Progenitor cell of endocrine pancreas (in vitro differentiated cells): ENCODE data around the gene LILRA6. TPM values are rescaled to one million over a fixed set of nuclear protein-coding genes. Genes with fewer than 3 reads are reported as not detected.

Experiments used
- DNase-seq: peaks from one replicate; pipeline ENCODE4 v3.0.0; 2021; ENCODE audit warnings: low spot score; ENCODE audit not compliant: unreplicated experiment
- H3K27ac Mint-ChIP-seq: 2 replicates; pipeline ENCODE4 v1.8.0; 2021; ENCODE audit warnings: mild to moderate bottlenecking, moderate library complexity, mixed read lengths
- H3K27me3 Mint-ChIP-seq: 2 replicates; pipeline ENCODE4 v1.8.0; 2021; ENCODE audit warnings: mixed read lengths
- H3K36me3 Mint-ChIP-seq: 2 replicates; pipeline ENCODE4 v1.8.0; 2022; ENCODE audit warnings: mixed read lengths; ENCODE audit not compliant: insufficient read depth
- H3K4me1 Mint-ChIP-seq: 2 replicates; pipeline ENCODE4 v1.8.0; 2021; ENCODE audit warnings: low read depth, mixed read lengths
- H3K4me3 Mint-ChIP-seq: 2 replicates; pipeline ENCODE4 v1.8.0; 2021; ENCODE audit warnings: low read depth, mild to moderate bottlenecking, moderate library complexity, mixed read lengths
- H3K9me3 Mint-ChIP-seq: 2 replicates; pipeline ENCODE4 v1.8.0; 2021; ENCODE audit warnings: low read depth, mixed read lengths
- total RNA-seq: library from RNA; stranded (reverse); gene quantifications from 2 replicates; pipeline ENCODE4 v1.2.1, GENCODE V29; 2021
- TF ChIP-seq, protein P1 (sequence below): fragments of 200-600 bp; sonication (generic); IDR thresholded peaks from one replicate; pipeline ENCODE4 v1.5.0; 2021; ENCODE audit warnings: antibody characterized with exemption, mild to moderate bottlenecking; ENCODE audit not compliant: unreplicated experiment

The LILRA6 gene
- total RNA-seq, 1 donor from 2014 or later = not detected

DNA sequence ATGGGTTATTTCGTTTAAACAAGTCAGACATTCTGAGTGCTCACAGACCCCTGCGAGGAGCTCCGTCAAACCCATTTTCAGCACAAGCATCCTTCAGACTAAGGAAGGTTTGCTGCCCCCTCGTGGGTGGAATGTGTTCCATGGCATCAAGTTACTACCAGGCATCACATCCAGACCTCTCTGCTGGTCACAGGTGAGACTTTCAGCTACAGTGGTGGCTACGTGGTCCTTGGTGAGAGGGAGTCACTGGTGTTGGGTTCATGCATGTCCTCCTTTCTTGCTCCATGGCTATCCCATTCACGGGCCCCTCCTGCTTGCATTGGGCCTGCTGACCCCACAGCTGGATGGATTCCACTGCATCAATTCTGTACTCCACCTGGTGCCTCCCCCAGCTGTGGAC, 23.5 kb upstream of the LILRA6 start:
- TF ChIP-seq, protein P1, sequence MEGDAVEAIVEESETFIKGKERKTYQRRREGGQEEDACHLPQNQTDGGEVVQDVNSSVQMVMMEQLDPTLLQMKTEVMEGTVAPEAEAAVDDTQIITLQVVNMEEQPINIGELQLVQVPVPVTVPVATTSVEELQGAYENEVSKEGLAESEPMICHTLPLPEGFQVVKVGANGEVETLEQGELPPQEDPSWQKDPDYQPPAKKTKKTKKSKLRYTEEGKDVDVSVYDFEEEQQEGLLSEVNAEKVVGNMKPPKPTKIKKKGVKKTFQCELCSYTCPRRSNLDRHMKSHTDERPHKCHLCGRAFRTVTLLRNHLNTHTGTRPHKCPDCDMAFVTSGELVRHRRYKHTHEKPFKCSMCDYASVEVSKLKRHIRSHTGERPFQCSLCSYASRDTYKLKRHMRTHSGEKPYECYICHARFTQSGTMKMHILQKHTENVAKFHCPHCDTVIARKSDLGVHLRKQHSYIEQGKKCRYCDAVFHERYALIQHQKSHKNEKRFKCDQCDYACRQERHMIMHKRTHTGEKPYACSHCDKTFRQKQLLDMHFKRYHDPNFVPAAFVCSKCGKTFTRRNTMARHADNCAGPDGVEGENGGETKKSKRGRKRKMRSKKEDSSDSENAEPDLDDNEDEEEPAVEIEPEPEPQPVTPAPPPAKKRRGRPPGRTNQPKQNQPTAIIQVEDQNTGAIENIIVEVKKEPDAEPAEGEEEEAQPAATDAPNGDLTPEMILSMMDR = peak; percentile 91
- H3K4me1 Mint-ChIP-seq = no peaks in the 10 kb centered on the region
- H3K36me3 Mint-ChIP-seq = no peaks in the 10 kb centered on the region
- no peaks in the 10 kb centered on the region for H3K9me3 Mint-ChIP-seq
- H3K27me3 Mint-ChIP-seq = peaks cover 51% of the 10 kb centered on the region
- no peak overlapping the region for H3K4me3 Mint-ChIP-seq
- DNase-seq = peak; percentile 82
- H3K27ac Mint-ChIP-seq = no peak overlapping the region

DNA sequence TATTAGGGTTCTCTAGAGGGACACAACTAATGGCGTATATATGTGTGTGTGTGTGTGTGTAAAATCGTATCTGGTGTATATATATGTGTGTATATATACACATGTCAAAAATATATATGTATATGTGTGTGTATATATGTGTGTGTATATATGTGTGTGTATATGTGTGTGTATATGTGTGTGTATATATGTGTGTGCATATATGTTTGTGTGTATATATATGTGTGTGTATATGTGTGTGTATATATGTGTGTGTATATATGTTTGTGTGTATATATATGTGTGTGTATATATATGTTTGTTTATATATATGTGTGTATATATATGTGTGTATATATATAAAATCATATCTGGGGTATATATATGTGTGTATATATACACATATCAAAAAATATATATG, 19.9 kb upstream of the LILRA6 start:
- Mint-ChIP-seq H3K4me1 (no peaks in the 10 kb centered on the region), H3K27ac (no peak overlapping the region), H3K27me3 (peaks cover 39% of the 10 kb centered on the region), H3K4me3 (no peak overlapping the region), H3K36me3 (no peaks in the 10 kb centered on the region), H3K9me3 (no peaks in the 10 kb centered on the region)
- no peak for DNase-seq
- TF ChIP-seq, protein P1 = no peak

DNA sequence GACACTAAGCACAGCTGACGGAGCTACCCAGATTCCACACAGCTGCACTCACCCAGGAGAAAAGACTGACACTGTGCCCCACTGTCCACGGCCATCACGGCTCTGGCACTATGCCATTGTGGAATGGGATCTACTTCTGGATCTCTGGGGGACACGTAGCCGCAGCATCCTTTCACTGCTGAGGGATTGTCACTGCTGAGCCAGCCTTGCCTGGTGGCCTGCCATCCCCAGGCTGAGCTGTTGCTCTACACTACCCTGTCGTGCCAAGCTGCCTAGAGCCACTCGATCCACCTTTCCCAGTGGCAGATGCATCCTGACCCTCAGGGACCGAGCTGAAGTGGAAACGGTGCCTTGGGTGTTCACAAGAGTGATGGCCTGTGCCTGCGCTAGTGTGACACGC, 19.5 kb upstream of the LILRA6 start:
- H3K27ac Mint-ChIP-seq = no peak overlapping the region
- no peaks in the 10 kb centered on the region for H3K4me1 Mint-ChIP-seq
- peaks cover 40% of the 10 kb centered on the region for H3K27me3 Mint-ChIP-seq
- H3K9me3 Mint-ChIP-seq = no peaks in the 10 kb centered on the region
- no peak overlapping the region for H3K4me3 Mint-ChIP-seq
- TF ChIP-seq, protein P1 = no peak
- no peak for DNase-seq
- H3K36me3 Mint-ChIP-seq = no peaks in the 10 kb centered on the region

DNA sequence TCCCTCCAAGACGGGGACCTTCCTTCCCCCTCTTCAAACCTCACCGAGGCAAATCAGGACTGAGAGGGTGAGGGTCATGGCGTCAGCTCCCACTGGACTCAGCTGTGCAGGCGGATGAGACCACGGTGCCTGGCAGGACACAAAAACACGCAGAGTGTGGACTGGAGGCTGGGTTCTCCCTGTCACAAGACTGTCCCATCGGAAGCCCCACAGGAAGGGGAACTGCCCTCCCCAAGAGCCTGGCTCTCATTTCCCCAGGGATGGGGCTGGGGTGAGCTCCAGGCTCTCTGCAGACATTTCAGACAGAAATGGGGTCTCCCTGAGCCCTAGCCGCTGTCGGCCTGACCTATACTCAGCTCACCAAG, 14.5 kb upstream of the LILRA6 start, which contains the start of gene LILRB5:
Gene LILRB5 (minus strand): TSS at position 158 of the 365 bp plus-strand sequence. CDS start 80 bp downstream, at position 78.
- DNase-seq = no peak
- H3K4me3 Mint-ChIP-seq = no peak within 1 kb of the TSS
- no peaks in the 10 kb centered on the region for H3K9me3 Mint-ChIP-seq
- H3K27ac Mint-ChIP-seq = no peak within 1 kb of the TSS
- no peaks in the 10 kb centered on the region for H3K4me1 Mint-ChIP-seq
- TF ChIP-seq, protein P1 = no peak
- no peaks in the 10 kb centered on the region for H3K36me3 Mint-ChIP-seq
- peaks cover 35% of the 10 kb centered on the region for H3K27me3 Mint-ChIP-seq

DNA sequence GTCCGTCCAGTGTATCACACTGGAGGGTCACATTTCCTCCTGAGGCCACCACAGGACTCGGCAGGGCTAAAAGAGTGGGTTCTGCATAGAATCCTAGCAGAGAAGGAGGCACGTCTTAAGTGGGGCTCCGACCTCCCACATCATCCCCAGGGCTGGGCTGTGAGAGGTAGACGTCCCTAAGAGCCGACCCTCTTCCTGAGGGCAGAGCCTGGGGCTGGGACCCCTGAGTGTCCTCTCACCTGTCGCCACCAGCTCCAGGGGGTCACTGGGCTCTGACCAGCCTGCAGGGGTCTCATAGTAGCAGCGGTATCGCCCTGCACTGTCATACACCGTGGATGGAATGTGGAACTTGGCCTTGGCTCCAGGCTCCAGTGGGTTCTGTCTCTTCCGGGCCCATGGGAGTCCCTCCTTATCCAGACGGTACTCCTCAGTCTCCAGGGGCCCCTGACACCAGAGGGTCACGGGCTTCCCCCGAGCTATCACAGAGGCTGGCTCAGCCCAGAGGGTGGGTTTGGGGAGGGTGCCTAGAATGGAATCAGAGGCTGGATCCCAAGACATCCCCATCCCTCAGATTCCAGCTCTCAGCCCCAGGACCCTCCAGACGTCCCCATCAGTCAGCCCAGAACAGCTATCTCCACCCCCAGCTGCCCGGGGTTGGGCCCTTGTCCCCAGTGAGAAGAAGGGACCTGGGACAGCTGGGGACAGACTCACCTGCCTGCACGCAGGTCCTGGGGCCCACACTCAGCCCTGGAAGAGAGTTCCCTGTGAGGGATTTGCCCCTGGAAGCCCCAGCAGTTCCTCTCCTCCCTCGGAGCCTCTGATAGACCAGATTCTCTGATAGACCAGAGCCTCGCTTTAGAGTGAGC, 13.9 kb upstream of the LILRA6 start:
- Mint-ChIP-seq H3K4me1 (no peaks in the 10 kb centered on the region), H3K36me3 (no peaks in the 10 kb centered on the region), H3K4me3 (no peak overlapping the region), H3K9me3 (no peaks in the 10 kb centered on the region), H3K27me3 (peaks cover 29% of the 10 kb centered on the region), H3K27ac (no peak overlapping the region)
- no peak for DNase-seq
- TF ChIP-seq, protein P1 = no peak
